Left renal pelvis (tissue), 4 donors: Measurements from ENCODE around the gene JPT2. TPM values are rescaled to one million over a fixed set of nuclear protein-coding genes. Genes with fewer than 3 reads are reported as not detected.
"Not testable (repeated sequence)": the region's sequence is repeated elsewhere in the genome, so short reads cannot be mapped to it uniquely, and the experiment has no call there.

Source experiments
- DNase-seq, 4 donors: peaks; one replicate each; pipeline ENCODE4 v3.0.0-alpha.2; 2013; ENCODE audit warnings: low read depth in 4 of 4, low spot score in 3 of 4
- polyA plus RNA-seq, 4 donors: library from polyadenylated mRNA; unstranded; fragments of 120-200 nt; gene quantifications; one replicate each; pipeline ENCODE4 v1.2.1, GENCODE V29; 2013; ENCODE audit not compliant: insufficient read length in 4 of 4

The JPT2 gene
- polyA plus RNA-seq, 4 donors, result 49.3 to 88.7 (median 87.9) TPM

- no peak for DNase-seq
Measured at GRCh38 chr16:1727651-1728624, 49.9 kb downstream of the JPT2 start.

DNA sequence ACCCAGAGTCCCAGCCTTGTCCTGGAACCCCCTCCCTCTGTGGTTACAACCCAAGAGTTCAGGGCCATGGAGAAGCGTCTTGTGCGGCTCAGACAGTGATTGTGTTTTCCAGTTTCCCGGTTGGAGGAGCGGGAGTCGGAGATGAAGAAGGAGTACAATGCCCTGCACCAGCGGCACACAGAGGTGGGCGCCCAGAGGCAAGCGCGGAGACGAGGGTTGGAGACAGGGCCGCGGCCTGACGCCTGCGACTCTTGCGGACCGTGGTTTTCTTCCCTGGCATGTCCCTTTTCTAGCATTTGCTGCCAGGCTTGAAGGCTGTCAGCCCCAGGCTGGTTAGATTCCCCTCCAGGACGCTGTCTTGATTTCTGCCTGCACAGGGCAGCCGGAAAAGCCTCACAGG, 50.9 kb downstream of the JPT2 start:
- no peak for DNase-seq

DNA sequence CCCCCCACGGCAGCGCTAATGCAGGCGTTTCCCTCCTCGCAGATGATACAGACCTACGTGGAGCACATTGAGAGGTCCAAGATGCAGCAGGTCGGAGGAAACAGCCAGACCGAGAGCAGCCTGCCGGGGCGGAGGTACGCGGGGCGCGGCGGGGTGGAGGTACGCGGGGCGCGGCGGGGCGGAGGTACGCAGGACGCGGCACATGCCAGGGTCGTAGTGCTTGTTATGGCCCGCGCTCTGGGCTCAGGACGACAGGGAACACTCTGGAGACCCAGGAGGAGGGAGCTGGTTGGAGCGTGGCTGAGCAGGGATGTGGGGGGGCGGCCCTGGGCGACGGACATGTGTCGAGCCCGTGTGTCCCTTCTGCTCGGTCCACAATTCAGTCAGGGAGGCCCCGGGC, 51.4 kb downstream of the JPT2 start:
- DNase-seq, result no peak

DNA sequence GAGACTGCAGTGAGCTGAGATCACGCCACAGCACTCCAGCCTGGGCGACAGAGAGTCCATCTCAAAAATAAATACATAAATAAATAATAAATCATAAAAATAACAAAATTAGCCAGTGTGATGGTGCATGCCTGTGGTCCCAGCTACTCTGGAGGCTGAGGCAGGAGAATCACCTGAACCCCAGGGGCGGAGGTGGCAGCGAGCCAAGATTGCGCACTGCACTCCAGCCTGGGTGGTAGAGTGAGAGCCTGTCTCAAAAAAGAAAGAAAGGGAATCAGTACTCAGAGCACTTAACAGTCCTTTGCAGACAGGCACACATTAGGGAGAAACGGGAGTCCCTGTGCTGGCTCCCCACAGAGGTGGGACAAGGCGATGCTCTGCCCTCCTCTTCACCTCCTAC, 53.0 kb downstream of the JPT2 start:
- no peak for DNase-seq

DNA sequence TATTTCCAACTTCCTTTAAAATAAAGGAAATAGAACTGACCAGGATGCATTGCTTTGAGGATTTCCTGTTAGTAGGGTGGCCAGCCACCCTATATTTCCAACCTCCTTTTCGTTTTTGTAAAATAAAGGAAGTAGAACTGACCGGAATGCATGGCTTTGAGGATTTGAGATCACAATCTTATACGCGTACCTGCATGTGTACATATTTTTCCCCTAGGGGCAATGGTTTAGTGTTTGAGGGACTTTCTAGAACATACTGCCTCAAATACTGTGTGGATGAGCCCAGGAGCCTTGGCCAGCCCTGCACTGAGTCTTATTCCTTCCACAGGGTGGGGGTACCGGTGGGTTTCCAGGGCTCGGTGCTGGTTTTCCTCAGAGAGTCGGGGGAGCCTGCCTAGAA, 53.5 kb downstream of the JPT2 start:
- no peak for DNase-seq

- no peak for DNase-seq
Measured at GRCh38 chr16:1732071-1732470, 54.0 kb downstream of the JPT2 start.

DNA sequence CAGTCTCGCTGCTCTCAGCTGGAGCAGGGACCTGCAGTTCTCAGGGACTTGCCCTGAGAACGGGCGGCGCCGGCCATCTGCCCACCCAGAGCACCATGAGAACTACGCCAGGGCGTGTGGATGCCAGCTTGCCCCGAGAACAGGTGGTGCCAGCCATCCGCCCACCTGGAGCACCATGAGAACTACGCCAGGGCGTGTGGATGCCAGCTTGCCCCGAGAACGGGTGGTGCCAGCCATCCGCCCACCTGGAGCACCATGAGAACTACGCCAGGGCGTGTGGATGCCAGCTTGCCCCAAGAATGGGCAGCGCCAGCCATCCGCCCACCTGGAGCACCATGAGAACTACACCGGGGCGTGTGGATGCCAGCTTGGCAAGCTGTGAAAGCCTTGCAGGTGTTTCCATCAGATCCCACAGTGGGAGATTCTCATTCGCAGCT, 54.5 kb downstream of the JPT2 start:
- not testable (repeated sequence) for DNase-seq

GRCh38 chr16:1734123-1734522, 56.0 kb downstream of the JPT2 start:
- no peak for DNase-seq

DNA sequence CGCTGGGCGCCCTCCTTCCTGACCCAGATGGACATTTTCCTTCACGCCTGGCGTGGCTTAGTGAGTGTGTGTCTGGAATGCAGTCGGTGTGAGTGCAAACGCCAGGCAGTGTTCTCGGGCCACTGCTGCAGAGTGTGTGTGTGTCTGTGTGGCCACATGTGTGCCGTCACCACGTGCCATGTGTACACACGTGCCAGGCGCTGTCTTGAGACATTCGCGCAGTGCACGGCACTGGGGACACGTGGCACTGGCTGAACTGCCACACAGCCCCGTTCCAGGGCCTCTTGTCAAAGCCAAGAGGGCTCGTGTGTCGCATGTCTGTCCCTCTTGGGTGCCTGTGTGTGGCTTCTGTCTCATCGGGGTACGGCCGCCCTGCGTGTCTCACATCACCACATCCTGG, 56.7 kb downstream of the JPT2 start:
- no peak for DNase-seq

- DNase-seq, result no peak
Measured at GRCh38 chr16:1740234-1740633, 62.2 kb downstream of the JPT2 start.

- no peak for DNase-seq
Measured at GRCh38 chr16:1740781-1741490, 62.9 kb downstream of the JPT2 start.

- no peak for DNase-seq
Measured at GRCh38 chr16:1741553-1742165, 63.6 kb downstream of the JPT2 start.

DNA sequence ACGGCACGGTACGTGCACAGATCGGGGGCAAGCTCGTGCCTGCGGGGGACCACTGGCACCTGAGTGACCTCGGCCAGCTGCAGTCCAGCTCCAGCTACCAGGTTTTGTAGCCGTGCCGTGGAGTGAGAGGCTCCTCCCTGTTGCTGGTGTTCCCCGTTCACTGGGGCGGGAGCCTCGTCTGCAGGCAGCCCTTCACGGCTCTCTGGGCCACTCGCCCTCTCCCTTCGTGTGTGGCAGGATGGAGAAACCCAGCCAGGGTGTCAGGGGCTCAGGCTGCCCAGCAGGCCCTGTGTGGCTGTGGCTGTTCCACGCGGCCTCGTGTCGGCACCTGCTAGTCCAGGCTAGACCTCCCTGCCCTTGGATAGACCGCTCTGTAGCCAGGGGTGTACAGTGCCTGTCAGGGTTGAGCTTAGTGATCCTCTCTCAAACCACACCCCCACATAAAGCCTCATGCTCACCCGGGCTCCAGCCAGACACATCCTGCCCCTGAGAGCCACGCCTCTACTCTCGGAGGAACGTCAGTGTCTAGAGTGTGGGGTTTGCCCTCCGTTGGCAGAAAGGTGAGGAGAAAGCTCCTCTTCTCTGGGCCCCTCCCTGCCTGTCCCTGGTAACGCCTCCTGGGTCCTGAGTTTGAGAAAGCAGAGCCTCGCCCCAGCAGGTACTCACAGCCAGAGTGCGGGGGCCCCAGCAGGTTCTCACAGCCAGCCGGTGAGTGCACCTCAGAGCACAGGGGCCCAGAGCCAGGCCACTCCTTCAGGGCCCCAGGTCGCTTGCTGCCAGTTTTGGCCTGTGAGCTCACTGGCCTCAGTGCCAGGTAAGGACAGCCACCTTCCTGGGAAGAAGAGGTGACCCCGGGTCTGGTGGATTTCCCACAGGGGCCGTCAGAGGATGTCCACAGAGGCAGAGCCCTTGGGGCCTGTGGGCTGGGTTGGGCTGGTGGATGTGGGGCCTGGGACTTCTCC, 65.6 kb downstream of the JPT2 start:
- no peak for DNase-seq

DNA sequence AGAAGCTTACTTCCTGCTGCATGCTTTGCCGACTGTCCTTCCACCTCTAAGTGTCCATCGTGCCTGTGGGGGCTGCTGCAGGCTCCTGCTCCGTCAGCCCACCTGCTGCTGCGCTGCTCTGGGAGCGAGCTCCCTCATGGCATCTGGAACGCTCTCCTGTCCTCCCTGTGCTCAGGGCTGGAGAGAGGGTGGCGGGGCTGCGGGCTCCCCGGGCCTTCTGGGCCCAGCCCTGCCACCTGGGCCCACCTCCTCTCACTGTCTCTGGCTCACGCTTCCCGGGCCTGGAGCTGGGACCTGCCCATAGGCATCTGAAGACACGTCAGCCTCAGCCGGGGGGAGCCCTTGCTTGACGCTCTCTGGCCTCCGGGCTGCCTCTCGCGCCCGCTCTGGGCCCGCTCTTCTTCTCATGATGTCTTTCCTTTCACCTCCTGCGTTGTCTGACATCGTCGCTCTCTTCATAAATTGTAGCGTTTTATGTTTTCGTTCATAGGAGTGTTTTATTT, 66.3 kb downstream of the JPT2 start:
- DNase-seq, result no peak

GRCh38 chr16:1745181-1745899, 67.3 kb downstream of the JPT2 start:
- no peak for DNase-seq

- no peak for DNase-seq
Measured at GRCh38 chr16:1745900-1746692, 68.0 kb downstream of the JPT2 start.

GRCh38 chr16:1746693-1747195, 68.7 kb downstream of the JPT2 start:
- DNase-seq, result no peak

- DNase-seq, result no peak
Measured at GRCh38 chr16:1747934-1748333, 69.9 kb downstream of the JPT2 start.
